Gastroesophageal sphincter (tissue), 3 donors: ENCODE measurements around the gene ZSCAN20.

Experiments used
- EP300 ChIP-seq: sonication (generic); formaldehyde crosslinking; IDR thresholded peaks from one replicate; pipeline ENCODE4 v1.6.1; 2017; ENCODE audit warnings: antibody characterized with exemption, mild to moderate bottlenecking
- POLR2A ChIP-seq, 2 donors: fragments of 450-650 bp; IDR thresholded peaks; one replicate each; pipeline ENCODE4 v1.6.1; 2017; ENCODE audit warnings: antibody characterized with exemption in 2 of 2, mild to moderate bottlenecking in 2 of 2, moderate library complexity in 1 of 2
- POLR2AphosphoS5 ChIP-seq: sonication (generic); formaldehyde crosslinking; IDR thresholded peaks from one replicate; pipeline ENCODE4 v1.6.1; 2017; ENCODE audit warnings: antibody characterized with exemption
- TF ChIP-seq, protein P1 (sequence below), 4 experiments: fragments of 200-600 bp in 2 of 4; fragments of 450-650 bp in 2 of 4; sonication (generic) in 1 of 4; IDR thresholded peaks; one replicate each; pipeline ENCODE4 v1.5.1; 2017 to 2019; ENCODE audit warnings: antibody characterized with exemption in 4 of 4, mild to moderate bottlenecking in 2 of 4, moderate library complexity in 2 of 4

DNA sequence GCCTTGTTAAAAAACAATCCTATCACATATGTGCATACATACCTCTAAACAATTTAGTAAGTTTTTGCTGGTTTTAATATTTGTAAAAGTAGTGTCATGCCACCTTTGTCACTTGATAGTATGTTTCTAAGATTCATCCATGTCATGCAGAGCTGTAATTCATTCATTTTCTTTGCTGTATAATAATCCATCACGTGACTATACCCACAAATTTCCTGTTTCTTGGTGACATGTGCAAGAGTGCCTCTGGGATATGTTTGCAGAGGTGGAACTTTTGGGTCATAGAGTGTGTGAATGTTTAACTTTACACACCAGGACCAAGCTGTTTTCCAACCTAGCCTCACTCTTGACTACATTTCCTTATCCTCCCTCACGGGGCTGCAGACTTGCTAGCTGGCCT, 62.9 kb downstream of the ZSCAN20 start:
- TF ChIP-seq, protein P1, sequence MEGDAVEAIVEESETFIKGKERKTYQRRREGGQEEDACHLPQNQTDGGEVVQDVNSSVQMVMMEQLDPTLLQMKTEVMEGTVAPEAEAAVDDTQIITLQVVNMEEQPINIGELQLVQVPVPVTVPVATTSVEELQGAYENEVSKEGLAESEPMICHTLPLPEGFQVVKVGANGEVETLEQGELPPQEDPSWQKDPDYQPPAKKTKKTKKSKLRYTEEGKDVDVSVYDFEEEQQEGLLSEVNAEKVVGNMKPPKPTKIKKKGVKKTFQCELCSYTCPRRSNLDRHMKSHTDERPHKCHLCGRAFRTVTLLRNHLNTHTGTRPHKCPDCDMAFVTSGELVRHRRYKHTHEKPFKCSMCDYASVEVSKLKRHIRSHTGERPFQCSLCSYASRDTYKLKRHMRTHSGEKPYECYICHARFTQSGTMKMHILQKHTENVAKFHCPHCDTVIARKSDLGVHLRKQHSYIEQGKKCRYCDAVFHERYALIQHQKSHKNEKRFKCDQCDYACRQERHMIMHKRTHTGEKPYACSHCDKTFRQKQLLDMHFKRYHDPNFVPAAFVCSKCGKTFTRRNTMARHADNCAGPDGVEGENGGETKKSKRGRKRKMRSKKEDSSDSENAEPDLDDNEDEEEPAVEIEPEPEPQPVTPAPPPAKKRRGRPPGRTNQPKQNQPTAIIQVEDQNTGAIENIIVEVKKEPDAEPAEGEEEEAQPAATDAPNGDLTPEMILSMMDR (IDR thresholded peaks at IDR 0.05), result no peak
- no peak for TF ChIP-seq EP300
- no peak for TF ChIP-seq POLR2AphosphoS5
- no peak for TF ChIP-seq POLR2A (IDR thresholded peaks at IDR 0.05)
